A549 (cell line): ENCODE measurements around the gene KIRREL1. TPM values are rescaled to one million over a fixed set of nuclear protein-coding genes. Genes with fewer than 3 reads are reported as not detected.

ENCODE experiments used
- ATAC-seq, 2 experiments: fragments of 200-7000 bp in 1 of 2; fragments of >200 bp in 1 of 2; cut with Nextera tagmentation in 1 of 2; cut with Tn5 transposase in 1 of 2; 3 replicates each; pipeline versions ENCODE4 v1.8.0 to v1.9.1; 2018 to 2020; ENCODE audit warnings: mild to moderate bottlenecking in 1 of 2, moderate library complexity in 1 of 2
- CTCF ChIA-PET: fragments of 300-600 bp; sonication (Branson Sonifier 250); formaldehyde crosslinking; extraction: SDS; loops from one replicate; lab custom pipeline; 2021; ENCODE audit warnings: antibody characterized with exemption, inconsistent platforms; lab: Yijun Ruan, JAX
- POLR2A ChIA-PET: fragments of 350-600 bp; formaldehyde crosslinking; extraction: SDS; loops from one replicate; lab custom pipeline; 2021; ENCODE audit warnings: antibody characterized with exemption, inconsistent platforms; lab: Yijun Ruan, JAX
- DNase-seq, 2 experiments: peaks; one replicate each; pipeline versions ENCODE4 v3.0.0 to v3.0.0-alpha.2; 2011 to 2016; ENCODE audit warnings: low read depth in 1 of 2, low spot score in 1 of 2
- FAIRE-seq: peaks from 2 replicates; lab custom pipeline; 2011; peaks lifted over from hg19 to GRCh38; lab: Jason Lieb, UNC
- H3K27ac ChIP-seq, 2 experiments: fragments of >200 bp; sonication (Bioruptor Twin); formaldehyde crosslinking; 3 replicates each; pipeline ENCODE4 v1.5.1; 2016 to 2017
- H3K4me1 ChIP-seq: fragments of >200 bp; sonication (Bioruptor Twin); formaldehyde crosslinking; 3 replicates; pipeline ENCODE4 v1.6.1; 2016
- H3K4me2 ChIP-seq: fragments of >200 bp; sonication (Bioruptor Twin); formaldehyde crosslinking; 3 replicates; pipeline ENCODE4 v1.6.1; 2016
- H3K4me3 ChIP-seq: fragments of >200 bp; sonication (Bioruptor Twin); formaldehyde crosslinking; 3 replicates; pipeline ENCODE4 v1.5.1; 2016
- H3K9me3 ChIP-seq: fragments of >200 bp; sonication (Bioruptor Twin); formaldehyde crosslinking; 3 replicates; pipeline ENCODE4 v1.6.1; 2016
- CBX2 ChIP-seq: fragments of 200-600 bp; sonication (generic); IDR thresholded peaks from 2 replicates; pipeline ENCODE4 v1.6.1; 2016; ENCODE audit warnings: low read depth, mild to moderate bottlenecking, borderline replicate concordance
- CHD2 ChIP-seq: fragments of 150-350 bp; IDR thresholded peaks from 2 replicates; pipeline ENCODE4 v1.6.1; 2014; ENCODE audit warnings: low read length; ENCODE audit not compliant: partially characterized antibody
- EHMT2 ChIP-seq: fragments of 200-600 bp; sonication (generic); IDR thresholded peaks from 2 replicates; pipeline ENCODE4 v1.6.1; 2016; ENCODE audit warnings: antibody characterized with exemption, low read depth, mild to moderate bottlenecking, moderate library complexity
- FOXS1 ChIP-seq: fragments of 250-450 bp; sonication (Bioruptor Pico); IDR thresholded peaks from 2 replicates; pipeline ENCODE4 v1.5.0; 2020; ENCODE audit warnings: mild to moderate bottlenecking, moderate library complexity
- HOXA7 ChIP-seq: fragments of 250-450 bp; sonication (Bioruptor Pico); IDR thresholded peaks from 2 replicates; pipeline ENCODE4 v1.5.0; 2020; ENCODE audit warnings: mild to moderate bottlenecking, moderate library complexity
- HOXB13 ChIP-seq: fragments of 250-450 bp; sonication (Bioruptor Pico); IDR thresholded peaks from 2 replicates; pipeline ENCODE4 v1.5.0; 2020; ENCODE audit warnings: low read depth, mild to moderate bottlenecking, moderate library complexity
- JUNB ChIP-seq: fragments of >200 bp; sonication (Bioruptor Twin); formaldehyde crosslinking; IDR thresholded peaks from 2 replicates; pipeline ENCODE4 v1.6.1; 2016
- KDM1A ChIP-seq: fragments of 200-600 bp; sonication (generic); IDR thresholded peaks from 2 replicates; pipeline ENCODE4 v1.6.1; 2016; ENCODE audit warnings: low read depth, mild to moderate bottlenecking
- MAZ ChIP-seq: fragments of 150-350 bp; IDR thresholded peaks from 2 replicates; pipeline ENCODE4 v1.6.1; 2014; ENCODE audit warnings: antibody characterized with exemption, low read depth, low read length, borderline replicate concordance
- NFE2L2 ChIP-seq: fragments of 150-350 bp; conservative IDR thresholded peaks from 2 replicates; pipeline ENCODE4 v1.6.1; 2014; ENCODE audit warnings: low read length
- NPAS2 ChIP-seq: fragments of 250-450 bp; sonication (Bioruptor Pico); IDR thresholded peaks from 2 replicates; pipeline ENCODE4 v1.8.0; 2022; ENCODE audit warnings: mild to moderate bottlenecking, moderate library complexity, borderline replicate concordance
- NR3C1 ChIP-seq: fragments of >200 bp; sonication (Bioruptor Twin); formaldehyde crosslinking; IDR thresholded peaks from 3 replicates; pipeline ENCODE4 v1.6.1; 2017
- PHF8 ChIP-seq: fragments of 200-600 bp; sonication (generic); IDR thresholded peaks from 2 replicates; pipeline ENCODE4 v1.6.1; 2016; ENCODE audit warnings: low read depth, mild to moderate bottlenecking, antibody characterized with exemption, moderate library complexity, borderline replicate concordance
- POLR2AphosphoS2 ChIP-seq: conservative IDR thresholded peaks from 2 replicates; pipeline ENCODE4 v1.6.1; 2012; ENCODE audit warnings: low read length, improper control_type of control experiment, inconsistent platforms
- RCOR1 ChIP-seq: fragments of 150-350 bp; IDR thresholded peaks from 2 replicates; pipeline ENCODE4 v1.6.1; 2014; ENCODE audit warnings: antibody characterized with exemption, low read length, low read depth
- SREBF2 ChIP-seq: fragments of 450-650 bp; IDR thresholded peaks from 2 replicates; pipeline ENCODE4 v1.6.1; 2014; ENCODE audit warnings: mild to moderate bottlenecking, moderate library complexity
- TFCP2L1 ChIP-seq: fragments of 250-450 bp; sonication (Bioruptor Pico); IDR thresholded peaks from 2 replicates; pipeline ENCODE4 v1.5.0; 2021; ENCODE audit warnings: mild to moderate bottlenecking
- ZC3H11A ChIP-seq: fragments of 450-650 bp; IDR thresholded peaks from 2 replicates; pipeline ENCODE4 v1.6.1; 2014; ENCODE audit warnings: antibody characterized with exemption, mild to moderate bottlenecking
- ZFP36 ChIP-seq: fragments of 450-650 bp; IDR thresholded peaks from 2 replicates; pipeline ENCODE4 v1.6.1; 2014; ENCODE audit warnings: borderline replicate concordance; ENCODE audit not compliant: partially characterized antibody
- WGBS: methylation state at CpG from one replicate; pipeline ENCODE4 v1.1.6; 2017; ENCODE audit errors: missing lambda C conversion rate; 5-methylcytosine and 5-hydroxymethylcytosine counted together
- polyA plus RNA-seq, 4 experiments: library from polyadenylated mRNA; depleted of rRNA in 3 of 4; stranded (reverse); fragments of >200 nt; fragmentation: RNase III in 1 of 4; extraction: RNeasy Plus Mini Kit Qiagen cat#74134 plus additional on column Dnase treatment in 1 of 4; gene quantifications; 2 replicates in 3 of 4; 3 replicates in 1 of 4; pipeline ENCODE4 v1.2.3, GENCODE V29; 2011 to 2017
- TF ChIP-seq, protein P1 (sequence below): fragments of 250-450 bp; sonication (Bioruptor Pico); IDR thresholded peaks from 2 replicates; pipeline ENCODE4 v1.5.0; 2020; ENCODE audit warnings: low read depth, mild to moderate bottlenecking, moderate library complexity
- TF ChIP-seq, protein P2 (sequence below): fragments of >200 bp; sonication (Bioruptor Twin); formaldehyde crosslinking; IDR thresholded peaks from 2 replicates; pipeline ENCODE4 v1.6.1; 2016
- TF ChIP-seq, protein P3 (sequence below): IDR thresholded peaks from 2 replicates; pipeline ENCODE4 v1.6.1; 2012

Gene KIRREL1
- polyA plus RNA-seq, 2 of the 4 experiments (the other 2 are of a cell fraction): 18.7 to 41.3 TPM

DNA sequence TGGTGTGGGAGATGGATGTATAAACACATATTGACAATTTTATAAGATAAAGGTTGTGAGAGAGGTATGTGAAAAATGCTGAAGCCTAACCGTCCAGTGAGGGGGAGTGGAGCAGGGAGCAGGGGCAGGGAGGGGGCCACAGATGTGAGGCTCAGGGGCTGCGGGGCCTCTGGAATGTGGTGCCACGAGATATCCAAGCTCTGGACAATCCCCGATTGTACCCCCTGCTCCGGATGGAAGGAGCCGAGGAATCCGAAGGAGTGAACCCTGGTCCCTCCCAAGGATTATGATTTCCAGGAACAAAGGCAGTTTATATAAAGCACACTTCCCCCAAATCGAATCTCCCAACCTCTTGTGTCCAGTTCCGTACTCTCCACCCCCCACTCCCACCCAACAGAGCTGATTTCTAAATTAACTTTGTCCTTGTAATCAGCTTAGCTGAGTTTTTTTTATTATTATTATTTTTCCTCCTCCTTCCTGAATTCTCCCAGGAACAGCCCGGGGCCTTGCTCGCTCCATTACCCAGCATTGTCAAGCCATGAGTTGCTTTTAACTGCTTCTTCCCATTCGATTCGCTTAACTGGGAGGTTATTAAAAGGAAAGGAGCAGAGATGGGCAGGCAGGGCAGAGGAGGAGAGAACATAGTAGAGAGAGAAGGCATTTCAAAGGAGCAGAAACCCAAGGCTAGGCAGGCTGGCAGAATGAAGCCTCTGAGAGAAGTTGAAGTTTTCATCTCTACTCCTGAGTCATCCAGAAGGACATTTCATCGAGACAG is 9.4 kb downstream of the KIRREL1 start:
- peak; percentile 23 to 34; a peak in 4 of 6 replicates for ATAC-seq
- CTCF ChIA-PET: interaction anchor here (0.6 to 49.7 kb wide), 8 partner anchors 8 to 182 kb away, joined by 3 to 1281 read pairs (median 3); partner anchors contain the start of gene KIRREL1
- POLR2A ChIA-PET: no interaction called here

DNA sequence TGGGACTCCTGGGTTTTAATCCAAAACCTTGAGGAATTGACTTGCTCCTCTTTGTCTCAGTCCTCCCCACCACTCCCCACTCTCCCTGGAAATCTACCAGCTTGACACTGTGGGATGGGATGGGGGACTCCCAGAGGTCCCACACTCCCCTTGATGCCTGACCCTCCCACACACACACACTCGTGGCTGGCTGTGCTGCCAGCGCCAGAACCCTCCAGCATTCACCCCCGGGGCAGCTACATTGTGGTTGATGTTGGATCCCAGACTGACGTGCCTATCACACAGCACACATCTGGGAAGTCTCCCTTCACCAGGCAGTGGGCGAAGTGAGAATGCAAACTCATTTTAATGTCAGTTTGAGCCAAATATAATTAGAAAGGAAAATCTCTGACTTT is 10.0 kb downstream of the KIRREL1 start:
- Histone ChIP-seq H3K27ac (peak overlapping the region; percentile 55 to 80; a peak in 4 of 6 replicates), H3K4me2 (peak overlapping the region; percentile 49), H3K4me3 (no peak overlapping the region), H3K4me1 (peaks cover 91% of the 10 kb centered on the region), H3K9me3 (no peaks in the 10 kb centered on the region)
- ATAC-seq: peak in 1 of 2 experiments; percentile 12; a peak in 2 of 6 replicates
- DNase-seq: no peak
- 75% methylated on average over 5 of the region's 5 CpGs for WGBS
- CTCF ChIA-PET: interaction anchor here (0.8 to 49.7 kb wide), 4 partner anchors 8 to 84 kb away, joined by 3 to 1281 read pairs (median 644); partner anchors contain the start of gene KIRREL1
- no peak for FAIRE-seq
- TF ChIP-seq POLR2AphosphoS2 (no peak), NPAS2 (no peak), JUNB (no peak), RCOR1 (no peak), ZFP36 (no peak), NR3C1 (no peak), PHF8 (no peak), NFE2L2 (no peak), ZC3H11A (no peak)
- TF ChIP-seq, protein P1, sequence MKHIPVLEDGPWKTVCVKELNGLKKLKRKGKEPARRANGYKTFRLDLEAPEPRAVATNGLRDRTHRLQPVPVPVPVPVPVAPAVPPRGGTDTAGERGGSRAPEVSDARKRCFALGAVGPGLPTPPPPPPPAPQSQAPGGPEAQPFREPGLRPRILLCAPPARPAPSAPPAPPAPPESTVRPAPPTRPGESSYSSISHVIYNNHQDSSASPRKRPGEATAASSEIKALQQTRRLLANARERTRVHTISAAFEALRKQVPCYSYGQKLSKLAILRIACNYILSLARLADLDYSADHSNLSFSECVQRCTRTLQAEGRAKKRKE: no peak
- TF ChIP-seq, protein P2, sequence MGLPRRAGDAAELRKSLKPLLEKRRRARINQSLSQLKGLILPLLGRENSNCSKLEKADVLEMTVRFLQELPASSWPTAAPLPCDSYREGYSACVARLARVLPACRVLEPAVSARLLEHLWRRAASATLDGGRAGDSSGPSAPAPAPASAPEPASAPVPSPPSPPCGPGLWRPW: no peak
- POLR2A ChIA-PET: no interaction called here

More for the DNA sequence above, 9.4 kb downstream of the KIRREL1 start:
- Histone ChIP-seq H3K9me3 (no peaks in the 10 kb centered on the region), H3K4me1 (peaks cover 87% of the 10 kb centered on the region), H3K4me2 (peak overlapping the region; percentile 49), H3K4me3 (no peak overlapping the region), H3K27ac (peak overlapping the region; percentile 55 to 80; a peak in 5 of 6 replicates)
- TF ChIP-seq CBX2 (no peak), NR3C1 (no peak), ZC3H11A (no peak), MAZ (no peak), POLR2AphosphoS2 (no peak), TFCP2L1 (CRISPR knock-in tag) (no peak), SREBF2 (no peak), CHD2 (no peak), HOXA7 (no peak), KDM1A (no peak), EHMT2 (no peak)
- TF ChIP-seq, protein P3, sequence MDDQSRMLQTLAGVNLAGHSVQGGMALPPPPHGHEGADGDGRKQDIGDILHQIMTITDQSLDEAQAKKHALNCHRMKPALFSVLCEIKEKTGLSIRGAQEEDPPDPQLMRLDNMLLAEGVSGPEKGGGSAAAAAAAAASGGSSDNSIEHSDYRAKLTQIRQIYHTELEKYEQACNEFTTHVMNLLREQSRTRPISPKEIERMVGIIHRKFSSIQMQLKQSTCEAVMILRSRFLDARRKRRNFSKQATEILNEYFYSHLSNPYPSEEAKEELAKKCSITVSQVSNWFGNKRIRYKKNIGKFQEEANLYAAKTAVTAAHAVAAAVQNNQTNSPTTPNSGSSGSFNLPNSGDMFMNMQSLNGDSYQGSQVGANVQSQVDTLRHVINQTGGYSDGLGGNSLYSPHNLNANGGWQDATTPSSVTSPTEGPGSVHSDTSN: no peak
- no peak for DNase-seq
- no peak for FAIRE-seq
- 76% methylated on average over 14 of the region's 14 CpGs for WGBS

DNA sequence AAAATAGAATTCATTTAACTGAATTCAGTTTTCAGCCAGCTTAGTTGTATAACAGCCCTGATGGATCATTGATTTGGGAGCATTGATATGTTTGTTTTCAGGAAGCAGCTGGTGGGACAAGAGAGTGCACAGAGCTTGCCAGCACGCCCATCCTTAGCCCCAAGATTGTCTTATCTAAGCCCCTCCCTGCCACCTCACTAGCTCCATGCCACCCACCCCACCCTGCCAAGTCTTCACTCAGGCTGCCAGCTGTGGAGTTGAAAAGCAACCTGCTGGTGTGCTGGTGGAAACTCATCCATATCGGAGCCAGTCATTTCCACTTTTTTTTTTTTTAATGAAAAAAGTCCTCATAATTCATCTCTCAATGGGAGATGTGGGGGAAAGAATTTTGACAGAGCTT is 11.8 kb downstream of the KIRREL1 start:
- no peak for DNase-seq
- WGBS: 75% methylated on average over 2 of the region's 2 CpGs
- no peak for ATAC-seq
- Histone ChIP-seq H3K27ac (peak overlapping the region in 1 of 2 experiments; percentile 98; a peak in 2 of 6 replicates), H3K4me2 (no peak overlapping the region), H3K4me1 (peaks cover 94% of the 10 kb centered on the region), H3K4me3 (no peak overlapping the region), H3K9me3 (no peaks in the 10 kb centered on the region)
- no peak for FAIRE-seq
- no peak for TF ChIP-seq HOXA7
- TF ChIP-seq NR3C1: no peak
- no peak for TF ChIP-seq PHF8
- TF ChIP-seq HOXB13 (CRISPR knock-in tag): no peak
- no peak for TF ChIP-seq FOXS1 (CRISPR knock-in tag)
- ChIA-PET CTCF (interaction anchor here (0.6 to 49.7 kb wide), 5 partner anchors 10 to 182 kb away, joined by 3 to 1281 read pairs (median 6); partner anchors contain the start of gene KIRREL1), POLR2A (no interaction called here)
